ENCODE data around the gene TRAPPC2.
"Not testable (repeated sequence)": the region's sequence is repeated elsewhere in the genome, so short reads cannot be mapped to it uniquely, and the experiment has no call there.

The TRAPPC2 gene

DNA sequence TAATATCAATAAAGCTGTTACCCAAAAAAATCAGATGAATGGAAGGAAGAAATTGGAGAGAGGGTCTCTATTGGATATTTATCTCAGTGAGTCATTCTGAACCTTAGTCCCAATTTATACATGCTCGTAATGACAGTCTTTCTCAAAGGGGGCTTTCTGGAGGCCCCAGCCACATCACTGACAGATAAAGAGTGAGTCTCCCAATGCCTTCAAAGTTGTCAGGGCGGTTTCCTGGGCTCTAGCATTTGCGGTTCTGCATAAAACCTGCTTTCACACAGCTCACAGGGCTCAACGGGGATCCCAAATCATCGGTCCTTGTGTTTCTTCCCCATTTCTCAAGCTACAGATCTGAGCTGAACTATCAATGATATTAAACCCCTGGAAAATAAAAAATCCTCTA is 64.2 kb downstream of the TRAPPC2 start:
- DNase-seq (ENCODE audit: low read depth in 2 of 3, low spot score in 2 of 3), result no peak

DNA sequence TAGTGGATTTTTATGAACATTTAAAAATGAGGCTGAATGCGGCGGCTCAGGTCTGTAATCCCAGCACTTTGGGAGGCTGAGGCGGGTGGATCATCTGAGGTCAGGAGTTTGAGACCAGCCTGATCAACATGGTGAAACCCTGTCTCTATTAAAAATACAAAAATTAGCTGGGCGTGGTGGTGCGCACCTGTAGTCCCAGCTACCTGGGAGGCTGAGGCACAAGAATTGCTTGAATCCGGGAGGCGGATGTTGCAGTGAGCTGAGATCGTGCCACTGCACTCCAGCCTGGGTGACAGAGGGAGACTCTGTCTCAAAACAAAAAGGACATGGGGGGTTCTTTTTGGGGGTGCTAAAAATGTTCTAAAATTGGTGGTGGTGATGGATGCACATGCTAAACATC is 64.7 kb downstream of the TRAPPC2 start:
- not testable (repeated sequence) for DNase-seq (ENCODE audit: low read depth in 2 of 3, low spot score in 2 of 3)

DNA sequence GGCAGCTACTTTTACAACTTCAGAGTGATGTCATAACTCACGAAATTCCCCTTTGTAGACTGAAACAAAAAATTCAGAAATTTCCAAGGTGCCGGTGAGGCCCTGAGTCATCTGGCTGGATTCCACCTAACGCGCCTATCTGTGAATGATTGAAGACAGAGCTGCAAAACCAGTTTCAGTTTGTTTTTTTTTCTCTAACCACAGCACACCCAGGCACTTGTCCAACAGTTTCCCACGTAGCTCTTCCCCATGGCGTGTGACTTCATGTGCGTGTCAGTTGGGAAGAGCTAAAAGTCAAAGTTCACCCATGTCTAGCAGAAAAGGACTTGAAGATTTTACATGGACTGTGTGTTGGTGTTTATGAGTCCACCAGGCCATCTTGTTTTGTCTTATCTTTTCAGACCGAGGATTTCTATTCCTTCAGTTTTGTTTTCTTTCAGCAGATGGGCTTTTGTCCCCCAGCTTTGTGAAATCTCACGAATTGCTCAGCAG is 65.1 kb downstream of the TRAPPC2 start:
- no peak for DNase-seq (ENCODE audit: low read depth in 2 of 3, low spot score in 2 of 3)

DNA sequence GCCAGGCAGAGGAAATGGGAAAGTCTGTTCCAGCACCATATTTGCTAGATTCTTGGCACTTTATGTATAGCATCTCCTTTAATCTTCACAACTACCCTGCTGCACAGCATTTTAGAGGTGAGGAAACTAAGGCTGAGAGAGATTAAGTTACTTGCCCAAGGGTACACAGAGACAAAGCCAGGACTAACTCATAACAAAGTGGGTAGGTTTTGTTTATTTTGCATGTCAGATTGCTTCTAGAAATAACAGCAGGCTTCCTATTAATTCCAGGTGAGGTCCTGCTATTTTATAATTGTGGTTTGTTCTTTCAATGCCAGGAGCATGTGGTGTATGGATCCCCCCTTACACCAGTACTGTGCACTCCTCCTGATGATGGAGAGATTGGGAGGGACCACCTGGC is 66.5 kb downstream of the TRAPPC2 start:
- DNase-seq (ENCODE audit: low read depth in 2 of 3, low spot score in 2 of 3), result no peak

DNA sequence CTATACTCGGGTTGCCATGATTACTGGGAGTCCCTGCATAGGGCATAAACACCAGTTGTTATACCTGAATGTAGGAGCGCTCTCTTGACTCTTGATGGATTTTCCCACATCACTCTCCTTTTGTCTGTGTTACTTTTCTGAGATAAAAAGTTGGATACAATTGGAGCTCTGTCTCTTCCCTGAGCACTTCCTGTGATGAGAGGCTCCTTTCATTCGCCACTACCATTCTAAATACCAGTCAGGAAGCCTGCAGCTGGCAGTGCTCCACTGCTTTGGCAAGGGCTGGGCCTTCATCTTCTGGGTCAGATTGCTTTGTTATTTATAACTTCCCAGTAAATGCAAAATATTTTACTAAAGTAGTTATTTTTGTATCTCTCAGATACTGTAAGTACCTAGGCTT is 67.6 kb downstream of the TRAPPC2 start:
- DNase-seq (ENCODE audit: low read depth in 2 of 3, low spot score in 2 of 3), result no peak

DNA sequence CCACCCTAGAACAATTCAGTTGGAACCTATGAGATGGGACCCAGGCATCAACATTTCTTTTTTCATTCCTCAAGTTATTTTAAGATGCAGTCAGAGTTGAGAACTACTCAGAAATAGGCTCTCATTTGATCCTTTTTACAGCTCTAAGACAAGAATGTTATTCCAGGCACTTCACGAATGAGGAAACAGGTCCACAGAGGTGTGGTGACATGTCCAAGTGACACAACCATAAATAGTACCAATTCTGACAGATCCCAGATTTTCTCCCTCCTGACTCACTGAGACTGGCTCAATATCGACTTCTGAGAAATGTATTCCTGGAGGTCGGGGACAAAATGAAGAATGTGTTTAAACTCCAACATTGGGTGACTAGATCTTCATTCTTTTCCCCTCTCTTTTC is 70.4 kb downstream of the TRAPPC2 start:
- no peak for DNase-seq (ENCODE audit: low read depth in 2 of 3, low spot score in 2 of 3)

DNA sequence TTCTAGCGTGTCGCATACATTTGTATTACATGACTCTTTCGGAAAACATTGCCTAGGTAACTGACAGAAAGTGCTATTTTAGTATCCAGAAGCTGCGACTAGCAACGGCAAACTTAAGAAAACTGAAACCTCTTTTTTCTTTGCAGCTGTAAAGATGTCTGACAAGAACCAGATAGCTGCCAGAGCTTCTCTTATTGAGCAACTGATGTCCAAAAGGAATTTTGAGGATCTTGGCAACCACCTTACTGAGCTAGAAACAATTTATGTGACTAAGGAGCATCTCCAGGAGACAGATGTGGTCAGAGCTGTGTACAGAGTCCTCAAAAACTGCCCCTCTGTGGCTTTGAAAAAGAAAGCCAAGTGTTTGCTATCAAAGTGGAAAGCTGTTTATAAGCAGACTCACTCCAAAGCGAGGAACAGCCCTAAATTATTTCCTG is 72.0 kb downstream of the TRAPPC2 start:
- DNase-seq (ENCODE audit: low read depth in 2 of 3, low spot score in 2 of 3), result no peak

Measured in activated CD8-positive, alpha-beta memory T cell treated with anti-CD3 and anti-CD28 coated beads for 48 hours (primary cell).